A549 (cell line): ENCODE results near the gene FFAR1. TPM values are rescaled to one million over a fixed set of nuclear protein-coding genes. Genes with fewer than 3 reads are reported as not detected.
"Not testable (repeated sequence)": the region's sequence is repeated elsewhere in the genome, so short reads cannot be mapped to it uniquely, and the experiment has no call there.

ENCODE experiments used
- ATAC-seq, 2 experiments: fragments of 200-7000 bp in 1 of 2; fragments of >200 bp in 1 of 2; cut with Nextera tagmentation in 1 of 2; cut with Tn5 transposase in 1 of 2; 3 replicates each; pipeline versions ENCODE4 v1.8.0 to v1.9.1; 2018 to 2020; ENCODE audit warnings: mild to moderate bottlenecking in 1 of 2, moderate library complexity in 1 of 2
- CTCF ChIA-PET: fragments of 300-600 bp; sonication (Branson Sonifier 250); formaldehyde crosslinking; extraction: SDS; loops from one replicate; lab custom pipeline; 2021; ENCODE audit warnings: antibody characterized with exemption, inconsistent platforms; lab: Yijun Ruan, JAX
- POLR2A ChIA-PET: fragments of 350-600 bp; formaldehyde crosslinking; extraction: SDS; loops from one replicate; lab custom pipeline; 2021; ENCODE audit warnings: antibody characterized with exemption, inconsistent platforms; lab: Yijun Ruan, JAX
- DNase-seq, 2 experiments: peaks; one replicate each; pipeline versions ENCODE4 v3.0.0 to v3.0.0-alpha.2; 2011 to 2016; ENCODE audit warnings: low read depth in 1 of 2, low spot score in 1 of 2
- FAIRE-seq: peaks from 2 replicates; lab custom pipeline; 2011; peaks lifted over from hg19 to GRCh38; lab: Jason Lieb, UNC
- H3K27ac ChIP-seq, 2 experiments: fragments of >200 bp; sonication (Bioruptor Twin); formaldehyde crosslinking; 3 replicates each; pipeline ENCODE4 v1.5.1; 2016 to 2017
- H3K4me1 ChIP-seq: fragments of >200 bp; sonication (Bioruptor Twin); formaldehyde crosslinking; 3 replicates; pipeline ENCODE4 v1.6.1; 2016
- H3K4me2 ChIP-seq: fragments of >200 bp; sonication (Bioruptor Twin); formaldehyde crosslinking; 3 replicates; pipeline ENCODE4 v1.6.1; 2016
- H3K4me3 ChIP-seq: fragments of >200 bp; sonication (Bioruptor Twin); formaldehyde crosslinking; 3 replicates; pipeline ENCODE4 v1.5.1; 2016
- H3K9me3 ChIP-seq: fragments of >200 bp; sonication (Bioruptor Twin); formaldehyde crosslinking; 3 replicates; pipeline ENCODE4 v1.6.1; 2016
- CBX8 ChIP-seq: fragments of 200-600 bp; sonication (generic); IDR thresholded peaks from 2 replicates; pipeline ENCODE4 v1.6.1; 2016
- CTCF ChIP-seq: fragments of >200 bp; sonication (Bioruptor Twin); formaldehyde crosslinking; IDR thresholded peaks from 3 replicates; pipeline ENCODE4 v1.5.1; 2016
- HOXB5 ChIP-seq: fragments of 250-450 bp; sonication (Bioruptor Pico); IDR thresholded peaks from 2 replicates; pipeline ENCODE4 v1.5.0; 2020; ENCODE audit warnings: mild to moderate bottlenecking, moderate library complexity
- KDM1A ChIP-seq: fragments of 200-600 bp; sonication (generic); IDR thresholded peaks from 2 replicates; pipeline ENCODE4 v1.6.1; 2016; ENCODE audit warnings: low read depth, mild to moderate bottlenecking
- KDM5A ChIP-seq: fragments of 200-600 bp; sonication (generic); IDR thresholded peaks from 2 replicates; pipeline ENCODE4 v1.6.1; 2016; ENCODE audit warnings: antibody characterized with exemption, mild to moderate bottlenecking
- NPAS2 ChIP-seq: fragments of 250-450 bp; sonication (Bioruptor Pico); IDR thresholded peaks from 2 replicates; pipeline ENCODE4 v1.8.0; 2022; ENCODE audit warnings: mild to moderate bottlenecking, moderate library complexity, borderline replicate concordance
- POLR2A ChIP-seq: IDR thresholded peaks from 2 replicates; pipeline ENCODE4 v1.6.1; 2012; ENCODE audit warnings: mild to moderate bottlenecking, low read length
- RCOR1 ChIP-seq: fragments of 150-350 bp; IDR thresholded peaks from 2 replicates; pipeline ENCODE4 v1.6.1; 2014; ENCODE audit warnings: antibody characterized with exemption, low read length, low read depth
- REST ChIP-seq: fragments of 200-600 bp; sonication (generic); IDR thresholded peaks from 2 replicates; pipeline ENCODE4 v1.6.1; 2016; ENCODE audit warnings: antibody characterized with exemption, mild to moderate bottlenecking, moderate library complexity
- SMC3 ChIP-seq: fragments of >200 bp; sonication (Bioruptor Twin); formaldehyde crosslinking; IDR thresholded peaks from 3 replicates; pipeline ENCODE4 v1.6.1; 2018; ENCODE audit warnings: inconsistent platforms
- TP53 ChIP-seq: fragments of 250-450 bp; sonication (Bioruptor Pico); IDR thresholded peaks from 2 replicates; pipeline ENCODE4 v1.5.0; 2021; ENCODE audit warnings: mild to moderate bottlenecking, moderate library complexity
- WGBS: methylation state at CpG from one replicate; pipeline ENCODE4 v1.1.6; 2017; ENCODE audit errors: missing lambda C conversion rate; 5-methylcytosine and 5-hydroxymethylcytosine counted together
- polyA plus RNA-seq, 4 experiments: library from polyadenylated mRNA; depleted of rRNA in 3 of 4; stranded (reverse); fragments of >200 nt; fragmentation: RNase III in 1 of 4; extraction: RNeasy Plus Mini Kit Qiagen cat#74134 plus additional on column Dnase treatment in 1 of 4; gene quantifications; 2 replicates in 3 of 4; 3 replicates in 1 of 4; pipeline ENCODE4 v1.2.3, GENCODE V29; 2011 to 2017

Gene FFAR1
- polyA plus RNA-seq, 2 of the 4 experiments (the other 2 are of a cell fraction), result not detected

- H3K4me3 ChIP-seq, result no peak overlapping the region
- DNase-seq, result no peak
- H3K9me3 ChIP-seq, result no peaks in the 10 kb centered on the region
- no peak overlapping the region for H3K4me2 ChIP-seq
- ATAC-seq, result no peak
- H3K4me1 ChIP-seq, result no peaks in the 10 kb centered on the region
- no peak overlapping the region for H3K27ac ChIP-seq
- ChIA-PET CTCF (interaction anchor here (0.6 to 15.0 kb wide), 12 partner anchors 9 to 337 kb away, joined by 3 to 368 read pairs (median 4); partner anchors contain the start of gene KRTDAP), POLR2A (no interaction called here)
- no peak for FAIRE-seq
- WGBS, result 30% methylated on average over 6 of the region's 6 CpGs
- TF ChIP-seq CBX8 (no peak), RCOR1 (no peak), CTCF (no peak)
These were observed 8.2 kb downstream of the FFAR1 start for GRCh38 chr19:35355791-35356460.

- TF ChIP-seq RCOR1, result no peak
- no peak for TF ChIP-seq POLR2A
- no peak for TF ChIP-seq KDM5A
- TF ChIP-seq REST, result no peak
- no peak for TF ChIP-seq SMC3
- TF ChIP-seq TP53 (CRISPR knock-in tag), result no peak
- no peak for TF ChIP-seq KDM1A
- TF ChIP-seq HOXB5 (CRISPR knock-in tag), result no peak
- no peak for TF ChIP-seq NPAS2 (CRISPR knock-in tag)
- CTCF ChIA-PET, result interaction anchor here (0.6 to 15.0 kb wide), 8 partner anchors 39 to 345 kb away, joined by 3 to 368 read pairs (median 3); partner anchors contain the start of gene KRTDAP
- ATAC-seq, result no peak
- H3K4me1 ChIP-seq, result no peaks in the 10 kb centered on the region
- 46% methylated on average over 18 of the region's 18 CpGs for WGBS
- no peaks in the 10 kb centered on the region for H3K9me3 ChIP-seq
- no peak within 1 kb of the TSS for H3K27ac ChIP-seq
- no peak within 1 kb of the TSS for H3K4me3 ChIP-seq
- POLR2A ChIA-PET, result no interaction called here
- H3K4me2 ChIP-seq, result no peak within 1 kb of the TSS
- FAIRE-seq, result no peak
- no peak for DNase-seq
These were observed 10.3 kb downstream of the FFAR1 start, which contains the start of gene FFAR3 for GRCh38 chr19:35357867-35358573. FFAR3 (plus strand) TSS chr19:35358460; CDS start chr19:35358891, 431 bp downstream.

GRCh38 chr19:35358834-35359233 lies 11.1 kb downstream of the FFAR1 start:
- POLR2A ChIA-PET, DNase-seq, H3K4me1 ChIP-seq, H3K9me3 ChIP-seq, H3K4me3 ChIP-seq, H3K4me2 ChIP-seq, ATAC-seq, H3K27ac ChIP-seq: not testable (repeated sequence)
- FAIRE-seq, result peak; percentile 63
- WGBS, result 43% methylated on average over 13 of the region's 16 CpGs
- CTCF ChIA-PET, result interaction anchor here (0.6 to 15.0 kb wide), 3 partner anchors 73 to 134 kb away, joined by 3 to 368 read pairs (median 256); partner anchors contain the start of gene KRTDAP

DNA sequence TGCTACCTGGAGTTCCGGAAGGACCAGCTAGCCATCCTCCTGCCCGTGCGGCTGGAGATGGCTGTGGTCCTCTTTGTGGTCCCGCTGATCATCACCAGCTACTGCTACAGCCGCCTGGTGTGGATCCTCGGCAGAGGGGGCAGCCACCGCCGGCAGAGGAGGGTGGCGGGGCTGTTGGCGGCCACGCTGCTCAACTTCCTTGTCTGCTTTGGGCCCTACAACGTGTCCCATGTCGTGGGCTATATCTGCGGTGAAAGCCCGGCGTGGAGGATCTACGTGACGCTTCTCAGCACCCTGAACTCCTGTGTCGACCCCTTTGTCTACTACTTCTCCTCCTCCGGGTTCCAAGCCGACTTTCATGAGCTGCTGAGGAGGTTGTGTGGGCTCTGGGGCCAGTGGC lies 11.7 kb downstream of the FFAR1 start:
- H3K9me3 ChIP-seq, DNase-seq, CTCF ChIA-PET, H3K4me2 ChIP-seq, ATAC-seq, H3K4me1 ChIP-seq, POLR2A ChIA-PET, H3K27ac ChIP-seq, H3K4me3 ChIP-seq: not testable (repeated sequence)
- WGBS, result 54% methylated on average over 18 of the region's 21 CpGs
- peak; percentile 84 for FAIRE-seq

DNA sequence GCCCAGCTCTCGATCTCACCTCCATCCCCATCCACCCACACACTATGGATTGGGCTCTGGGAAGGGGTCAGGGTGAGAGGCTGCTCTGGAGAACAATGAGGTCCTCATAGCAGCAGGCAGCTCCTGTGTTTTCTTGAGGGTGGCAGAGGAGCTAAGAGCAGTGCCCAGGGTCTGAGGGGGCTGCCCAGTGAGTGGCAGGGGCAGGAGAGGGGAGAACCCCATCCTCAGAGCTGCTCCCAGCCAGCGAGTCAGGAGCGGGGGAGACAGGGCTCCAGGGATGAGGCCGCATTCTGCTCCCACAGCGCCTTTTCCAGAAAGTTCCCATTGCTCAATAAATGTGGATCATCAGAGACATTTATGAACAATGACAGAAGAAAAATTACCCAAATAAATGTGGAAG lies 12.4 kb downstream of the FFAR1 start:
- FAIRE-seq, result peak; percentile 51
- POLR2A ChIA-PET, H3K4me1 ChIP-seq, H3K9me3 ChIP-seq, H3K4me3 ChIP-seq, H3K4me2 ChIP-seq, ATAC-seq, H3K27ac ChIP-seq, DNase-seq: not testable (repeated sequence)
- 18% methylated on average over 2 of the region's 5 CpGs for WGBS
- CTCF ChIA-PET, result interaction anchor here (3.4 kb wide), 1 partner anchor 109 kb away, joined by 17 read pairs; no protein-coding TSS in a partner anchor
